GM04503 (cell line): ENCODE measurements around the gene MED6.

Experiments
- DNase-seq: peaks from one replicate; pipeline ENCODE4 v3.0.0-alpha.2; 2012; ENCODE audit warnings: low read depth

Gene MED6

GRCh38 chr14:70597731-70598130 lies 2.7 kb downstream of the MED6 start:
- no peak for DNase-seq

- no peak for DNase-seq
Measured at GRCh38 chr14:70595443-70596185, 4.8 kb downstream of the MED6 start.

DNA sequence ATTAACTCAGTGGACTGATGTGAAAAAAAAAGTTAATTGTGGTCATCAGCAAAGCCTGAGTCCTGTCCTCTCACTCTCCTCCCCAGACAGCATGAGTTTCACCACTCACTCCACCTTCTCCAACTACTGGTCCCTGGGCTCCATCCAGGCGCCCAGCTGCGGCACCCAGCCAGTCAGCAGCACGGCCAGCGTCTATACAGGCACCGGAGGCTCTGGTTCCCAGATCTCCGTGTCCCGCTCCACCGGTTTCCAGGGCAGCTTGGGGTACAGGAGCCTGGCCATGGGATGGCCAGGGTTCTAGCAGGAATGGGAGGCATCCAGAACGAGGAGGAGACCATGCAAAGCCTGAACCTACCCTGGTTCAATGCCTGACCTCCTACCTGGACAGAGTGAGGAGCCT lies 6.0 kb downstream of the MED6 start:
- no peak for DNase-seq

GRCh38 chr14:70585231-70585630 lies 15.2 kb downstream of the MED6 start:
- no peak for DNase-seq

DNA sequence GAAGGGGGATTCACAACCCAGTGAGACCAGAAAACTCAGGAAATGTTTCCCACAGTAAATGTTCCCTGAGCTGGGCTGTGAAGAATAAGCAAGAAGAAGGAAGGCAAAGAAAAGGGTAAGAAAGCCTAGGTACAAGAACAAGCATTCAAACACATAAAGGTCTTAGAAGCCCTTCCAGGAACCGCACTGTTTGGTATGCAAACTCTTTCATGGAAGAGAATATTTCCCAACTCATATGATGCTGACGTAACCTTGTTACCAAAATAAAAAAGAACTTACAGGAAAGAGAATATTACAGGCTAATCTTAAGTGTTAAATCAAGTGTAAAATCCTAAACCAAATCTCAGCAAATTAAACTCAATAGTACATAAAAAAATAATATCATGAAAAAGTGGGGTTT lies 23.6 kb downstream of the MED6 start:
- no peak for DNase-seq

- DNase-seq, result no peak
Measured at GRCh38 chr14:70573050-70573449, 27.4 kb downstream of the MED6 start.

DNA sequence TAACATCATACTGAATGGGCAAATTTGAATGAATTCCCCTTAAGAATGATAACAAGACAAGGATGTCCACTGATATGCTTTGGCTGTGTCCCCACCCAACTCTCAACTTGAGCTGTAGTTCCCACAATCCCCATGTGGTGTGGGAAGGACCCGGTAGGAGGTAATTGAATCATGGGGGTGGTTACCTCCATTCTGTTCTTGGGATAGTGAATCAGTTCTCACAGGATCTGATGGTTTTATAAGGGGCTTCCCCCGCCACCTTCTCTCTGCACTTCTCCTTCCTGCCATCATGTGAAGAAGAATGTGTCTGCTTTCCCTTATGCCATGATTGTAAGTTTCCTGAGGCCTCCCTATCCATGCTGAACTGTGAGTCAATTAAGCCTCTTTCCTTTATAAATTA lies 29.3 kb downstream of the MED6 start:
- no peak for DNase-seq

DNA sequence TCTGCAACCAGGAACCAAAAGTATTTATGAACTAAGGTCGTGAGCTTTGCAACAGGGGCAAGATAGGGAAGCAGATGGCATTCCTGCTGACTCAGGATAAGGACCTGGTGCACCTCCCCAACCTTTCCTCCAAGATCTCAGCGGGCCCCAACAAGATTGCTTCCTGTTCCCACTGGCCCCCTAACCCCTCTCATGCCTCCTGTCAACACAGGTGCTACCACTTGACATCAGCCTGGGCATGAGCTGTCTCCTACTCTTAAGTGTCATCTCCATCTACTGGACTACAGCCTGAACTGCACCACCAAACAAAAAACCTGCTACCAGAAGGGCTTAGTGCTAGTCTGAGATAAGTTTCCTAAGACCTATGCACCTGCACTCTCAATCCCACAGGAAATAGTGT lies 32.7 kb downstream of the MED6 start:
- DNase-seq, result no peak

DNA sequence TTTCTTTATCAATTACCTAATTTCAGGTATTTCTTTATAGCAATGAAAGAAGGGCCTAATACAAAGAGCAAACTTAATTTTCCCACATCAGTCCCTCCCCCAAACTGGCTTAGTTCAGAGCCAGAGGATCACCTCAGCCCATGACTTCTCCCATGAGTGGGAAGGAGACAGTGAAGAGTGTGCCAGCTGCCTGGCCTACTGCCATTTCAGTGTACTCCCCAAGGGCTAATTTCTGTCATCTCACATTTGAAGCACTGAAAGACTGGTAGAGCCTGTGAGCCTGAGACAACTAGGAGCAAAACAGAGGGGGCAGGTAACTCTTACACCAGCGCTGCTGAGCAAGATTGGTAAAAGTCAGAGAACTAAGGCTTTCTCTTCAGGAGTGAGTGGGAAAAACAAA lies 36.6 kb downstream of the MED6 start:
- no peak for DNase-seq

- DNase-seq, result no peak
Measured at GRCh38 chr14:70563417-70563816, 37.0 kb downstream of the MED6 start.

GRCh38 chr14:70558356-70558755 lies 42.1 kb downstream of the MED6 start:
- DNase-seq, result no peak

DNA sequence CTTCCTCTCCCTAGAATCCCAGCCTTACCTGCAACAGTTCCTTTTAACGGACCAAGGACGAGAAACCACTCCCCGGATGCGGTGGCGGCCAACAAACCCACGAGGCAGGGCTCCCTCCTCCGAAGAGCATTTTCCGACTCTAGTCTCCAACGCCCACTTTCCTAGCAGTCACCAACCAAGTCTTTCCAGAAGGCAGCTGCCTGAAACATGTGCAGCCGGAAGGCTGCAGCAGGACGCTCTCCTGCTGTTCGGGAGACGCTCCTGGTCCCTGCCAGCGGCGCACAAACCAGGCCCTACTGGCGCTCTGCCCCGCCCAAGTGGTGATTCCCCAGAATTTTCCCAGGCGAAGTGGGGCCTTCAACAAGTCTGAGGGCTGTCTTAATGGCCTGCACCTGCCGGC lies 44.6 kb downstream of the MED6 start:
- DNase-seq, result no peak

DNA sequence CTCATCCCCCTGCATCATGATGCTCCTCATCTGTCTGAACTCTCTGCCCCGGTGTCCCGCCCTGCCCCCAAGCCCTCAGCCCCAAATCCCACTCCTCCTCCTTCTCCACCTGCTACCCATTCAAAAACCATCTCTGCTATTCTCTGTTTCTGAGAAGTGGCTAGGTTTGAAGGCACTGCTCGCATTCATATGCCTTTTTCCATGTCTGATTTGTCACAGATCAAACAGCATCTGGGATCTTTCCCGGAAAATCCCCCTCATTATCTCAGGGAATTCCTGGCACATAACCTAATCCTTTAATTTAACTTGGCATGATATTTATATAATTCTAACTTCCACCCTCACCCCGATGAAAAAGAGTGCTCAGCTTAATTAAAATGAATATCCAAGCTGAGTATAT lies 62.4 kb downstream of the MED6 start:
- no peak for DNase-seq

DNA sequence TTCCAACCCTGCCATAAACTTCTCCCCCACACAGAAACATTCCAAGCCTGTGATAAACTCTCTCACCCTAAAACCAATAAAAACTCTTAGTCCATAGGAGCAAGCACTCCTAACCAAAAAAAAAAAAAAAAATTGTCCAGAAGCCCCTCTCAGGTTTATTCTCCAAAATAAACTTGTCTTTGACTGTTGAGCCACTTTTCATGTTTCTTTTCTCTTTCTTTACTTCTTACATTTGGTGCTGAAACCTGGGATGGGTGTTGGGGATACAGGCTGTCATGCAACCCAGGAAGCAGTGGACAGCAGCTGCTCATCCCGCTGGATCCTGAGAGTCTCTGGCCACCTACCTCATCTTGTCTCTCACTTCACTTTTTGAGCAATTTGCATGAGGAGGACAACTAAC lies 63.6 kb downstream of the MED6 start:
- DNase-seq, result no peak

DNA sequence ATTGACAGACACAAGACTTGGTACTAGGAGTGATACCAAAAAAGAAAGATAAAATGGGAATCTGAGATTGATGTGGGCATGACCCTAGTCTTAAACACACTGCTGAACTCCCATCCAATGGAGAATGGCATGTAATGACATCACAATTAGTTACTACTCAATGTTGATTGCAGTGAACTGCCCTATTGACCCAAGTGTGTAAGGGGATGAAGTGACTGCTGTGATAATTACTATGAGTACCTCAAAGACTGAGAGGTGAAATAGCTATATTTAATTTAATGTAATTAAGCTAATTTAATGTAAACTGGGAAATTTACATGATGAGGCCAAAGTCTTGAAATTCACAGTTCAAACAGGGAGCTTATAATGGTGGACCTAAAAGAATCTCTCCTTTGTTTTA lies 65.6 kb downstream of the MED6 start, which contains the start of gene ADAM20:
Gene ADAM20 (minus strand): TSS at position 101 of the 400 bp plus-strand sequence. CDS start 10,247 bp downstream, outside the sequence.
- no peak for DNase-seq
